SK-N-SH treated with all-trans-retinoic acid at 6 μM for 48 hours (cell line): ENCODE measurements around the gene TRAK2.

Experiments used
- ATAC-seq: fragments of 200-7000 bp; cut with Tn5 transposase; 3 replicates; pipeline ENCODE4 v1.9.1; 2020; ENCODE audit warnings: mild to moderate bottlenecking, moderate library complexity
- ARNTL ChIP-seq: fragments of 450-650 bp; formaldehyde crosslinking; IDR thresholded peaks from 2 replicates; pipeline ENCODE4 v1.5.0; 2020; ENCODE audit warnings: low read depth, mild to moderate bottlenecking, moderate library complexity, borderline replicate concordance
- BACH2 ChIP-seq: fragments of 250-450 bp; sonication (Bioruptor Pico); IDR thresholded peaks from 2 replicates; pipeline ENCODE4 v1.9.0; 2021; ENCODE audit warnings: mild to moderate bottlenecking, borderline replicate concordance
- CREB5 ChIP-seq: fragments of 250-450 bp; sonication (Bioruptor Pico); IDR thresholded peaks from 2 replicates; pipeline ENCODE4 v1.5.1; 2020; ENCODE audit warnings: low read depth, mild to moderate bottlenecking, moderate library complexity
- CSDC2 ChIP-seq: fragments of 250-450 bp; sonication (Bioruptor Pico); IDR thresholded peaks from 2 replicates; pipeline ENCODE4 v1.5.0; 2020; ENCODE audit warnings: mild to moderate bottlenecking, moderate library complexity
- CSRNP3 ChIP-seq: fragments of 250-450 bp; sonication (Bioruptor Pico); IDR thresholded peaks from 2 replicates; pipeline ENCODE4 v1.5.1; 2021; ENCODE audit warnings: mild to moderate bottlenecking, moderate library complexity
- ESRRG ChIP-seq: fragments of 250-450 bp; sonication (Bioruptor Pico); IDR thresholded peaks from 2 replicates; pipeline ENCODE4 v1.6.1; 2021; ENCODE audit warnings: mild to moderate bottlenecking
- GLIS3 ChIP-seq: fragments of 250-450 bp; sonication (Bioruptor Pico); IDR thresholded peaks from 2 replicates; pipeline ENCODE4 v1.5.0; 2020; ENCODE audit warnings: mild to moderate bottlenecking, moderate library complexity
- ISL1 ChIP-seq: fragments of 250-450 bp; sonication (Bioruptor Pico); IDR thresholded peaks from 2 replicates; pipeline ENCODE4 v2.1.2; 2022; ENCODE audit warnings: mild to moderate bottlenecking, moderate library complexity
- OSR1 ChIP-seq: fragments of 250-450 bp; sonication (Bioruptor Pico); IDR thresholded peaks from 2 replicates; pipeline ENCODE4 v1.8.0; 2022; ENCODE audit warnings: moderate library complexity, mild to moderate bottlenecking, inconsistent platforms
- PATZ1 ChIP-seq: fragments of 250-450 bp; sonication (Bioruptor Pico); IDR thresholded peaks from 2 replicates; pipeline ENCODE4 v1.8.0; 2020; ENCODE audit warnings: mild to moderate bottlenecking, moderate library complexity, borderline replicate concordance
- POU6F1 ChIP-seq: fragments of 250-450 bp; sonication (Bioruptor Pico); IDR thresholded peaks from 2 replicates; pipeline ENCODE4 v1.8.0; 2021; ENCODE audit warnings: low read depth, mild to moderate bottlenecking, moderate library complexity, borderline replicate concordance
- PPARA ChIP-seq: fragments of 250-450 bp; sonication (Bioruptor Pico); IDR thresholded peaks from 2 replicates; pipeline ENCODE4 v1.5.0; 2020; ENCODE audit warnings: mild to moderate bottlenecking, borderline replicate concordance
- RARB ChIP-seq: fragments of 250-450 bp; sonication (Bioruptor Pico); IDR thresholded peaks from 2 replicates; pipeline ENCODE4 v1.8.0; 2021; ENCODE audit warnings: mild to moderate bottlenecking, moderate library complexity
- SNAI2 ChIP-seq: fragments of 250-450 bp; sonication (Bioruptor Pico); IDR thresholded peaks from 2 replicates; pipeline ENCODE4 v1.5.0; 2020; ENCODE audit warnings: mild to moderate bottlenecking, moderate library complexity
- TCF4 ChIP-seq: fragments of 250-450 bp; sonication (Bioruptor Pico); IDR thresholded peaks from 2 replicates; pipeline ENCODE4 v1.8.0; 2021; ENCODE audit warnings: mild to moderate bottlenecking, moderate library complexity, borderline replicate concordance
- TOX ChIP-seq: fragments of 250-450 bp; sonication (Bioruptor Pico); IDR thresholded peaks from 2 replicates; pipeline ENCODE4 v1.8.0; 2021; ENCODE audit warnings: mild to moderate bottlenecking, moderate library complexity, borderline replicate concordance
- ZC3H10 ChIP-seq: fragments of 250-450 bp; sonication (Bioruptor Pico); IDR thresholded peaks from 2 replicates; pipeline ENCODE4 v1.5.1; 2021; ENCODE audit warnings: mild to moderate bottlenecking, moderate library complexity
- ZFP3 ChIP-seq: fragments of 250-450 bp; sonication (Bioruptor Pico); IDR thresholded peaks from 2 replicates; pipeline ENCODE4 v1.5.0; 2020; ENCODE audit warnings: mild to moderate bottlenecking, moderate library complexity
- ZFP30 ChIP-seq: fragments of 450-650 bp; formaldehyde crosslinking; IDR thresholded peaks from 2 replicates; pipeline ENCODE4 v1.5.0; 2022; ENCODE audit warnings: mild to moderate bottlenecking, moderate library complexity
- ZNF565 ChIP-seq: fragments of 450-650 bp; formaldehyde crosslinking; conservative IDR thresholded peaks from 2 replicates; pipeline ENCODE4 v1.5.0; 2020; ENCODE audit warnings: low read depth, mild to moderate bottlenecking, moderate library complexity
- ZNF70 ChIP-seq: fragments of 450-650 bp; formaldehyde crosslinking; IDR thresholded peaks from 2 replicates; pipeline ENCODE4 v1.5.0; 2020; ENCODE audit warnings: mild to moderate bottlenecking, moderate library complexity

TRAK2 gene

GRCh38 chr2:201425952-201426351 lies 25.3 kb downstream of the TRAK2 start:
- TF ChIP-seq ZFP30 (CRISPR knock-in tag) = no peak
- no peak for ATAC-seq

GRCh38 chr2:201420442-201421113 lies 30.7 kb downstream of the TRAK2 start:
- peak; percentile 73 for ATAC-seq
- TF ChIP-seq CREB5 (CRISPR knock-in tag) = 0 out of 2 replicates have a peak, but pooled peaks have one; percentile 16
- no peak for TF ChIP-seq OSR1 (CRISPR knock-in tag)
- TF ChIP-seq TCF4 (CRISPR knock-in tag) = no peak
- no peak for TF ChIP-seq BACH2 (CRISPR knock-in tag)
- TF ChIP-seq ISL1 (CRISPR knock-in tag) = peak; percentile 77

- peak; percentile 30 for ATAC-seq
- TF ChIP-seq GLIS3 (no peak), ARNTL (CRISPR knock-in tag) (no peak), CSDC2 (CRISPR knock-in tag) (no peak)
These were observed 31.3 kb downstream of the TRAK2 start for GRCh38 chr2:201419986-201420385.

GRCh38 chr2:201419057-201419635 lies 32.1 kb downstream of the TRAK2 start:
- TF ChIP-seq ZFP3 (CRISPR knock-in tag) = no peak
- no peak for TF ChIP-seq ARNTL (CRISPR knock-in tag)
- no peak for TF ChIP-seq GLIS3
- no peak for TF ChIP-seq ZFP30 (CRISPR knock-in tag)
- no peak for TF ChIP-seq CREB5 (CRISPR knock-in tag)
- TF ChIP-seq OSR1 (CRISPR knock-in tag) = no peak
- no peak for TF ChIP-seq ZC3H10 (CRISPR knock-in tag)
- no peak for TF ChIP-seq SNAI2 (CRISPR knock-in tag)
- TF ChIP-seq CSDC2 (CRISPR knock-in tag) = no peak
- no peak for TF ChIP-seq BACH2 (CRISPR knock-in tag)
- TF ChIP-seq ZNF70 (CRISPR knock-in tag) = no peak
- no peak for TF ChIP-seq RARB (CRISPR knock-in tag)
- TF ChIP-seq ZNF565 (CRISPR knock-in tag) = no peak
- TF ChIP-seq PPARA = no peak
- no peak for TF ChIP-seq POU6F1
- TF ChIP-seq TOX (CRISPR knock-in tag) = no peak
- no peak for TF ChIP-seq CSRNP3 (CRISPR knock-in tag)
- TF ChIP-seq TCF4 (CRISPR knock-in tag) = no peak
- no peak for TF ChIP-seq ESRRG (CRISPR knock-in tag)
- TF ChIP-seq PATZ1 = no peak
- peak; percentile 42 for ATAC-seq
